HL-60/S4 treated with phorbol 12-myristate 13-acetate at 8.2 ng/mL for 4 days and 3 days (cell line): ENCODE results near the gene PAK2.
"Not testable (repeated sequence)": the region's sequence is repeated elsewhere in the genome, so short reads cannot be mapped to it uniquely, and the experiment has no call there.

ENCODE experiments used
- in situ Hi-C: fragments of 300-500 bp; cut with MboI; formaldehyde crosslinking; loops from 2 replicates; pipeline ENCODE4 v1.15.0; 2022; ENCODE audit warnings: low sequenced_read_pairs

The PAK2 gene

GRCh38 chr3:196736670-196737374 lies 2.8 kb upstream of the PAK2 start:
- in situ Hi-C loops = no loop called here

- in situ Hi-C loops = no loop called here
Observed at GRCh38 chr3:196737655-196738054, 2.0 kb upstream of the PAK2 start.

GRCh38 chr3:196740481-196741248 lies 1.0 kb downstream of the PAK2 start:
- in situ Hi-C loops = no loop called here

GRCh38 chr3:196741249-196741889 lies 1.7 kb downstream of the PAK2 start:
- in situ Hi-C loops = no loop called here

GRCh38 chr3:196743569-196743968 lies 3.9 kb downstream of the PAK2 start:
- in situ Hi-C loops = not testable (repeated sequence)

GRCh38 chr3:196749125-196749524 lies 9.5 kb downstream of the PAK2 start:
- in situ Hi-C loops = no loop called here

GRCh38 chr3:196753201-196753600 lies 13.5 kb downstream of the PAK2 start:
- in situ Hi-C loops = no loop called here

- in situ Hi-C loops = no loop called here
Observed at GRCh38 chr3:196754091-196754981, 14.7 kb downstream of the PAK2 start.

- in situ Hi-C loops = no loop called here
Observed at GRCh38 chr3:196756732-196757131, 17.1 kb downstream of the PAK2 start.

GRCh38 chr3:196757876-196758739 lies 18.5 kb downstream of the PAK2 start:
- in situ Hi-C loops = no loop called here

- in situ Hi-C loops = no loop called here
Observed at GRCh38 chr3:196763179-196763578, 23.5 kb downstream of the PAK2 start.

- in situ Hi-C loops = no loop called here
Observed at GRCh38 chr3:196765454-196765853, 25.8 kb downstream of the PAK2 start.

- in situ Hi-C loops = no loop called here
Observed at GRCh38 chr3:196771067-196771466, 31.4 kb downstream of the PAK2 start.

GRCh38 chr3:196772102-196772501 lies 32.4 kb downstream of the PAK2 start:
- in situ Hi-C loops = no loop called here

GRCh38 chr3:196772897-196773296 lies 33.2 kb downstream of the PAK2 start:
- in situ Hi-C loops = no loop called here

- in situ Hi-C loops = no loop called here
Observed at GRCh38 chr3:196774191-196774820, 34.6 kb downstream of the PAK2 start.

- in situ Hi-C loops = no loop called here
Observed at GRCh38 chr3:196774848-196775422, 35.3 kb downstream of the PAK2 start.

GRCh38 chr3:196775938-196776337 lies 36.3 kb downstream of the PAK2 start:
- in situ Hi-C loops = no loop called here

- in situ Hi-C loops = no loop called here
Observed at GRCh38 chr3:196777836-196778235, 38.2 kb downstream of the PAK2 start.
